GM06990 (cell line): ENCODE measurements around the gene EXD3.

Source experiments
- DNase-seq: peaks from one replicate; pipeline ENCODE4 v3.0.0-alpha.2; 2011; ENCODE audit not compliant: insufficient read length; ENCODE audit errors: extremely low read depth
- H3K27me3 ChIP-seq: replicated peaks from 2 replicates; pipeline ENCODE4 v1.6.0; 2011; ENCODE audit warnings: low read length; ENCODE audit not compliant: control insufficient read depth, insufficient read depth
- H3K36me3 ChIP-seq: 2 replicates; pipeline ENCODE4 v1.5.1; 2011; ENCODE audit warnings: low read length; ENCODE audit not compliant: control insufficient read depth, insufficient read depth
- H3K4me3 ChIP-seq: replicated peaks from 2 replicates; pipeline ENCODE4 v1.5.1; 2011; ENCODE audit warnings: low read depth, mild to moderate bottlenecking, control low read depth, low read length
- TF ChIP-seq, protein P1 (sequence below): IDR thresholded peaks from 2 replicates; pipeline ENCODE4 v1.5.1; 2011; ENCODE audit warnings: low read length, control low read depth, mild to moderate bottlenecking, inconsistent platforms; ENCODE audit not compliant: insufficient read depth, poor library complexity, severe bottlenecking

Gene EXD3

DNA sequence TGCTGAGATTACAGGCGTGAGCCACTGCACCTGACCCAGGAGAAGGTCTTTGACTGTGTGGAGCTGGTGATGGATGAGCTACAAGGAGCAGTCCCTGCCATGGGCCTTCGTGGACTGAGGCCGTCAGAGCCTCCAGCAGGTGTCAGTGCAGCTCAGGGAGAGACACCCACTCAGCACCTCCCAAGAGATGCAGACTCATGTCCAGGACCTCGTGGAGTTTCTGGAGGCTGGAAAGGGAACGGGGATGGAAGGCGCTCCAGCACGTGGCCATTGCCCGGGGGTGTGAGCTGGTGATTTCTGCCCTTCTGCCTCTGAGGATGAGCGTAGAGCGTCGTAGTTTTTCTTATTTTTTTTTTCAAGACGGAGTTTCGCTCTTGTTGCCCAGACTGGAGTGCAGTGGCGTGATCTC lies 136.0 kb downstream of the EXD3 start:
- H3K27me3 ChIP-seq = no peaks in the 10 kb centered on the region
- no peaks in the 10 kb centered on the region; the same call in 1 of the 2 replicates for H3K36me3 ChIP-seq
- TF ChIP-seq, protein P1, sequence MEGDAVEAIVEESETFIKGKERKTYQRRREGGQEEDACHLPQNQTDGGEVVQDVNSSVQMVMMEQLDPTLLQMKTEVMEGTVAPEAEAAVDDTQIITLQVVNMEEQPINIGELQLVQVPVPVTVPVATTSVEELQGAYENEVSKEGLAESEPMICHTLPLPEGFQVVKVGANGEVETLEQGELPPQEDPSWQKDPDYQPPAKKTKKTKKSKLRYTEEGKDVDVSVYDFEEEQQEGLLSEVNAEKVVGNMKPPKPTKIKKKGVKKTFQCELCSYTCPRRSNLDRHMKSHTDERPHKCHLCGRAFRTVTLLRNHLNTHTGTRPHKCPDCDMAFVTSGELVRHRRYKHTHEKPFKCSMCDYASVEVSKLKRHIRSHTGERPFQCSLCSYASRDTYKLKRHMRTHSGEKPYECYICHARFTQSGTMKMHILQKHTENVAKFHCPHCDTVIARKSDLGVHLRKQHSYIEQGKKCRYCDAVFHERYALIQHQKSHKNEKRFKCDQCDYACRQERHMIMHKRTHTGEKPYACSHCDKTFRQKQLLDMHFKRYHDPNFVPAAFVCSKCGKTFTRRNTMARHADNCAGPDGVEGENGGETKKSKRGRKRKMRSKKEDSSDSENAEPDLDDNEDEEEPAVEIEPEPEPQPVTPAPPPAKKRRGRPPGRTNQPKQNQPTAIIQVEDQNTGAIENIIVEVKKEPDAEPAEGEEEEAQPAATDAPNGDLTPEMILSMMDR = peak; percentile 60
- no peak overlapping the region for H3K4me3 ChIP-seq
- peak; percentile 74 for DNase-seq

DNA sequence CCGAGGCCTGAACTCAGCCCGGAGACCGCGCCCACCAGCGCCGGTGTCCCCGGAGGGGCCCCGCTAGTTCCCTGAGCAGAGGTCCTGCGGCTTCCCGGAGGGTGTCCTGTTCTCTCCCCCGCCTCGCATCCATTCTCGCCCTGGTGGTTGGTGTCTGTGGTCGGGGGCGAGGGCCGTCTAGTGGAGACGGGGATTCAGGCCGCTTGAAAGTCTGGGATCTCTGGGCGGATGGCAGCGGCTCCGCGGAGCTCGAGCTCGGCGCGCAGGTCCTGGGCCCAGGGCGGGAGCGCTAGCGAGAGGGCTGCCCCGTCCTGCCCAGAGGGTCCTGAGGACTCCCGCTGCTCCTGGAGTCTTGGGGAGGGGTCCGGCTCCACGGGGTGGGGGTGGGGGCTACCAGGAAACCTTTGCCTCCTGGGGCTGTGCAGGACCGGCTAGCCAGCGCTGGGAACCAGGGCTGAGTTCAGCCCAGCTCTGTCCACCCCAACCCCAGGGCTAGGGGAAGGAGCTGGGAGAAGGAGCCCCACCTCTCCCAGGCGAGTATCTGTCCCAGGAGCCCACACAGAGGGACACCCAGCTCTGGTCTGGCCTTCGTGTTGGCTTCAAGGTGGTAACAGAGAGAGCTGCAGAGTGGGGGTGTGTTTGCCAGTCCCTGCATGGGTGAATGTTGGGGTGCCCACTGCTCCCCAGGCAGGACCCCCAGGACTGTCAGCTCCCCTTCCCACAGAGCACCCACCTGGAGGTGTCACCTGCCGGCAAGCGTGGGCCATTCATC lies 141.4 kb downstream of the EXD3 start:
- H3K4me3 ChIP-seq = no peak overlapping the region
- no peaks in the 10 kb centered on the region for H3K27me3 ChIP-seq
- TF ChIP-seq, protein P1 = no peak
- H3K36me3 ChIP-seq = peaks cover 11% of the 10 kb centered on the region
- no peak for DNase-seq

DNA sequence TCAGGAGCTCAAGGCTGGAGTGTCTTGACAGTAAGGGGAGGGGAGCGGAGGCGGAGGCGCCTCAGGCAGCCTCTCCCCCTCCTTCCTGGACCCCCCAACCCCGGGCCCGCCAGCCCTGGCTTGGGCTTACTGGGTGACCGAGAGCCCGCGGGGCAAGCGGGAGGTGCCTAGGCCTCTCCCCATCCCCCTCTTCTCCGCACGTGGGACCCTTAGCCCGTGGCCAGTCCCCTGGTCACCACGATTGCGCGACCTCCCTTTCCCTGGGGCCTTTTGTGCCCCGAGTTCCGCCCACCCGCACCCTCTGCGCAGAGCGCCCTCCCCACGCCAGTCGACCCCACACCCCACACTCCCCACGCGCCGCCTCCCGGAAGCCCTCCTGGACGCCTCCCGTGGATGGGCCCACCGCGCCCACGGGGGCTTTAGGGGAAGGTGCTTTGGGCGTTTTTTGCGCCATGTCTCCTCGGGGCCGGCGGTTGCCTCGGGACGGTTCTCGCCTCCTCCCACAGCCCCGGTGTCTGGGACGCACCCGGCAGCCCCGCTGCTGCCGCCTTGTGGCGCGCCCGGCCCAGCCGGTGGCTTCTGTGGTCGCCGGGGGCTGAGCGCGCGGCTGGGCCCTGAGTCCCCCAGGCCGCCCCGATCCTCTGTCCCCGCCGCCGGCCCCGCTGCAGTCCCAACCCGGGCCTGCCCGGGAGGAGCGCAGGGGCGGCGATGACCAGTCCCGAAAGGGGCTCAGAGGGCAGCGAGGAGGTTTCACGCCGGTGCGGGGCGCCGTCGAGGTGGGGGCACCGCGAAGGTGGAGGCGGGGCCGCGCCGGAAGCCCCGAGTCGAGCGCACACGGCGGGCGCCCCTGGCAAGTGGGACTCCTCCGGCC lies 142.3 kb downstream of the EXD3 start:
- DNase-seq = no peak
- TF ChIP-seq, protein P1 = no peak
- no peak overlapping the region for H3K4me3 ChIP-seq
- no peaks in the 10 kb centered on the region for H3K27me3 ChIP-seq
- peaks cover 11% of the 10 kb centered on the region for H3K36me3 ChIP-seq

DNA sequence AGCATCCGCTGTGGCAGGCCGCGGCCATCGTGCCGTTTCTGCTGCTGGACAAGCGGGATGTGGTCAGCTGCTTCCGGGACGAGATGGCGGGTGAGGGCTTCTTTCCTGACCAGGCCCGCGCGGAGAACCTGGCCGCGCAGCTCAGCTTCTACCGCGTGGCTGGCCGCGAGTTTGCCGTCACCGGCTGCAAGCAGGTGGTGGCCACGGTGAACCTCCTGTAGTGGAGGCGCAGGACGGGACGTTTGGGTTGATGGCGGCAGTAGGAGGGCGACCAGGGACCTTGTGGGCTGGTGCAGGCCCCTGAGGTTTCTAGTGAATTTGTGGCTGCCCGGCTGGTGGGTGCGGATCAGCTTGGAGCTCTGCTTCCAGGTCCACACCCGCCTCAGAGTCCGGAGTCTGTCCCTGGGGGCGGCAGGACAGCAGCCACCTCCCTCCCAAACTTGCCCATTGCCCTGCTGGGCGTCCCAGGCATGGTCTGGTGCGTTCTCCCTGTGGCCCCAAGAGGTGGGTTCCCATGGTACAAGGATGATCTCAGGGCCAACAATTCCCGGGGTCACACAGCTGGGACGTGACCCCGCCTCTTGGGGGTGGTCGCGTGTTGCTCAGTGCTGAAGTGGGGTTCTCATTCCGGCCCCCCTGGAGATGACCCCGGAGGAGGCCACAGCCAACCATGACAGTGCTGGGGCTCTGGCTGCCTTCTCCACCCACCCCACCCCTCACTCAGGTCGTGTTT lies 143.1 kb downstream of the EXD3 start:
- H3K27me3 ChIP-seq = no peaks in the 10 kb centered on the region
- DNase-seq = peak; percentile 27
- TF ChIP-seq, protein P1 = no peak
- no peak overlapping the region for H3K4me3 ChIP-seq
- peaks cover 11% of the 10 kb centered on the region for H3K36me3 ChIP-seq

DNA sequence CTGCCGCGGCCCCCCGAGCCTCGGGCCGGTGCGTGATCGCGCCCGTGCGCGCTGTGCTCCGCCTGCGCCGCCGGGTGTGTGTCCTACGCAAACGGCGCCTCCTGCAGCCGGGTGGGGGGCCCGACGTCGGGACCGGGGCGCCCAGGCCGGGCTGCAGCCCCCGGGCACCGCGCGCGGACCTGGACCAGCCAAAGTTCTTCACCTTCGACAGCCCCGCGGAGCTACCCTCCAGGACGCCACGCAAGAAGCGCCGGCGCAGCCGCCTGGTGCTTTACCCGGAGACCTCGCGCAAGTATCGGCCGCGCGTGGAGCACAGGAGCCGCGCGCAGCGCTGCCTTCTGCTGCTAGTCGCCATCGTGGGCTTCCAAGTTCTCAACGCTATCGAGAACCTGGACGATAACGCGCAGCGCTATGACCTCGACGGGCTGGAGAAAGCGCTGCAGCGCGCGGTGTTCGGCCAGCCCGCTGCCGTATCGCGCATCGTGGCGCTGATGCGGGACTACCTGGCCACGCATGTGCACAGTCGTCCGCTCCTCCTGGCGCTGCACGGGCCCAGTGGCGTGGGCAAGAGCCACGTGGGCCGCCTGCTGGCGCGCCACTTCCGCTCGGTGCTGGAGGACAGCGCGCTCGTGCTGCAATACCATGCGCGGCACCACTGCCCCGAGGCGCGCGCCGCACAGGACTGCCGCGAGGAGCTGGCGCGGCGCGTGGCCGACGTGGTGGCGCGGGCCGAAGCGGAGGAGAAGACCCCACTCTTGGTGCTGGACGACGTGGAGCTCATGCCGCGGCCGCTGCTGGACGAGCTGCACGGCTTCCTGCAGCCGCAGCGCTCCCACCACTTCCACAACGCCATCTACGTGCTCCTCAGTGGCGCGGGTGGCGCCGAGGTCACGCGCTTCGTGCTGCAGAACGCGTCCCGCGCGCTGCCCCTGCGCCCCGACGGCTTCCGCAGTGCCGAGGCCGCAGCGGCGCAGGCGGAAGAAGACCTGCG lies 143.9 kb downstream of the EXD3 start:
- Histone ChIP-seq H3K36me3 (peaks cover 14% of the 10 kb centered on the region), H3K27me3 (no peaks in the 10 kb centered on the region), H3K4me3 (peak overlapping the region; percentile 72)
- TF ChIP-seq, protein P1 = no peak
- DNase-seq = peak; percentile 18
